Fibroblast of the aortic adventitia (primary cell): ENCODE measurements around the gene ACOX1. TPM values are rescaled to one million over a fixed set of nuclear protein-coding genes. Genes with fewer than 3 reads are reported as not detected.
"Not testable (repeated sequence)": the region's sequence is repeated elsewhere in the genome, so short reads cannot be mapped to it uniquely, and the experiment has no call there.

Source experiments
- DNase-seq: peaks from one replicate; pipeline ENCODE4 v3.0.0-alpha.2; 2010; ENCODE audit warnings: low read depth
- H3K4me3 ChIP-seq: 2 replicates; pipeline ENCODE4 v1.5.1; 2011; ENCODE audit warnings: low read depth, mild to moderate bottlenecking, control low read depth, low read length, moderate library complexity
- CTCF ChIP-seq: IDR thresholded peaks from 2 replicates; pipeline ENCODE4 v1.5.1; 2011; ENCODE audit warnings: mild to moderate bottlenecking, low read length, control low read depth, inconsistent platforms; ENCODE audit not compliant: insufficient read depth
- total RNA-seq: library from RNA; depleted of rRNA; stranded (reverse); fragments of >200 nt; gene quantifications from 2 replicates; pipeline ENCODE4 v1.2.3, GENCODE V29; 2012; ENCODE audit warnings: low replicate concordance

ACOX1 gene
- total RNA-seq, 1 donor: 61.5 TPM

DNA sequence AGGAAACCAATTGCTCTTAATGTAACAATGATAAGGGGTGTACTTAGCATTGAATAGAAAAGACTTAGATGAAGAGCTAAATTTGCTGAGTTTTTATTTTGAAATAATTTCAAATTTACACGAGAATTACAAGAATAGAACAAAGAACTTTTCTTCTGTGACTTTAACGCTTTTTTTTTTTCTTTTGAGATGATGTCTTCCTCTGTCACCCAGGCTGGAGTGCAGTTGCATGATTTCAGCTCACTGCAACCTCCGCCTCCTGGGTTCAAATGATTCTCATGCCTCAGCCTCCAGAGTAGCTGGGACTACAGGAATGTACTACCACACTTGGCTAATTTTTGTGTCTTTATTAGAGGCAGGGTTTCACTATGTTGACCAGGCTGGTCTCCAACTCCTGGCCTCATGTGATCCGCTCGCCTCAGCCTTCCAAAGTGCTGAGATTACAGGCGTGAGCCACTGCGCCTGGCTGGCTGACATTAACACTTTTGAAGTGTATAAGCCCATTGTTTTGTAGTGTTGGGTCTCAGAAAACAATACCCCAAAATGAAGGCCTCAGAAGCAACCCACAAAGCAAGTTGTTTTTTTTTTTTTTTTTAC, 2.2 kb upstream of the ACOX1 start:
- peak; percentile 46 for DNase-seq
- no peak overlapping the region for H3K4me3 ChIP-seq

GRCh38 chr17:75980188-75981018, 1.4 kb upstream of the ACOX1 start:
- peak overlapping the region; percentile 93 for H3K4me3 ChIP-seq
- no peak for DNase-seq
- TF ChIP-seq CTCF: no peak

More for the DNA sequence above, 2.2 kb upstream of the ACOX1 start:
- TF ChIP-seq CTCF: no peak

DNA sequence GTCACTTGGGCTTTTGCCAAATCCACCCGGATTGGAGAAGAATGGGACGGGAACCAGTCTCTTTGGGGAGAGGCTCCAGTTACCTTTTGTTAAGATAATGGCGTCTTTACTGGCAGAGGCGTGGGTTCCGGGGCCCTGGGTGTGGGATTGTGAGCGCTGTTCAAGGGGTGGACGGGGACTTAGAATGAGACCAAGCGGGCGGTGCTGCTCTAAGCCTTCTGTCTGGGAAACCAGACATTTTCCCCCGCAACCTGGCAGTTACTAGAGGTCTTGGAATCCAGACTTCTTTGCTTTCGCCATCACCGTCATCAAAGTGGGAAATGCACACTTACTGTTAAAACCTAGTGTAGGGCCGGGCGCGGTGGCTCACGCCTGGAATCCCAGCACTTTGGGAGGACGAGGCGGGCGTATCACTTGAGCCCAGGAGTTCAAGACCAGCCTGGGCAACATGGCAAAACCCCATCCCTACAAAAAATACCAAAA, 780 bp upstream of the ACOX1 start:
- peak; percentile 89 for DNase-seq
- peak overlapping the region; percentile 93 for H3K4me3 ChIP-seq
- TF ChIP-seq CTCF: no peak

DNA sequence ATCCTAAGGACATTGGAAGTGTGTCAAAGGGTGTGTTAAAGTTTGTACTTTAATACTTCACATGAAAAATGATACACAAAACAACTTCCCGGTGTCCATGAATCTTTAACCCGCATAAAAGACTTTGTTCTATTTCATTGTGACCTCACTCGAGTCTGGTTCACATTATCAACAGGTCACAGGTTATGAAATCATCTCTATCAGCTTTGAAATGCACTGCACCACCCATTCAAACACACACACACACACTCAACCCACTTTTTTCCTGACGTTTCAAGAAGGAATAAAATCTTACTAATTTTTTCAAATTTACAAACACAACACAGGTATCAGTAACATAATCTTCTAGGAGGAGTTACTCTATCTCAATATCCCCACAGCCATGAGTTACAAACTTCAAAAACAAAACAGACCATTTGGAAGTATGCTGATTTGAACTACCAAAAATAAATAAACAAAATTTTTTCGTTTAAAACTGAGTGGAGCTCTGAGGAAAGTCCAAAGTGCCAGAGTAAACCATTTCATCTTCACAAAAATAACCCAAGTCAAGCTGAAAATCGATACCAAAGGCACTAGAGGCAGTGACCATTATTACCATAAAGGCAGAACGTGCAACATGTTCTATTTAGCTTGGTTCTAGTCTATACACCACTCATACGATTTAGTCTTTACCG, 2.7 kb downstream of the ACOX1 start:
- peak; percentile 37 for DNase-seq
- H3K4me3 ChIP-seq: peak overlapping the region; percentile 32
- no peak for TF ChIP-seq CTCF

DNA sequence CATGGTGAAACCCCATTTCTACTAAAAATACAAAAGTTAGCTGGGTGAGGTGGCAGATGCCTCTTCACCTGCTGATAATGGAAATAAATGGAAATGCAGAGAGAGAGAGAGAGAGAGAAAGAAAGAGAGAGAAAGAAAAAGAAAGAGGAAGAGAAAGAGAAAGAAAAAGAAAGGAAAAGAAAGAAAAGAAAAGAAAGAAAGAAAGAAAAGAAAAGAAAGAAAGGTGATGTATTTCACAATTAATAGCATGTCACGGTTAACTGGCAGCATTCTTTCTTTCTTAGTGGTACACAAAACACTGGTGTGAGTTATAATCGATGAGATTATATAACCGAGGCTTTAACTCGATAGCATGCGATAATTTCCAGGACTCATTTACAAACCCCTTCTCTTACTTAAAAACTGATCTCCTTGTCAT, 3.2 kb downstream of the ACOX1 start:
- TF ChIP-seq CTCF: no peak

DNA sequence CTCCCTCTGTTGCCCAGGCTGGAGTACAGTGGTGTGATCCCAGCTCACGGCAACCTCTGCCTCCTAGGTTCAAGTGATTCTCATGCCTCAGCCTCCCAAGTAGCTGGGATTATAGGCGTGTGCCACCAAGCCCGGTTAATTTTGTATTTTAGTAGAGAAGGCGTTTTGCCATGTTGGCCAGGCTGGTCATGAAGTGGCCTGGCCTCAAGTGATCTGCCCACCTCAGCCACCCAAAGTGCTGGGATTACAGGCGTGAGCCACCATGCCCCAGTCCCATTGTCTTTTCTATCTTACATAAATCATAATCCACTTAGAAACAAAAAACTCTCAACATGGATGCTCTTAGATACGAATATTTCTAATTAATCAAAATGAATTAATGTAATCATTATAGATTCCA, 3.8 kb downstream of the ACOX1 start:
- DNase-seq, H3K4me3 ChIP-seq: not testable (repeated sequence)

More for the DNA sequence above, 3.2 kb downstream of the ACOX1 start:
- no peak for DNase-seq
- peak overlapping the region; percentile 4 for H3K4me3 ChIP-seq

GRCh38 chr17:75970626-75971025, 8.3 kb downstream of the ACOX1 start:
- no peak for TF ChIP-seq CTCF
- no peak overlapping the region for H3K4me3 ChIP-seq
- no peak for DNase-seq
